OCI-LY1 (cell line): Measurements from ENCODE around the gene PCDHB7.
"Not testable (repeated sequence)": the region's sequence is repeated elsewhere in the genome, so short reads cannot be mapped to it uniquely, and the experiment has no call there.

Experiments
- H2AFZ ChIP-seq: fragments of 200-600 bp; sonication (generic), shearing (Covaris generic); 2 replicates; pipeline ENCODE4 v1.6.0; 2014; ENCODE audit warnings: antibody characterized with exemption, mild to moderate bottlenecking, low read length
- H3F3A ChIP-seq: fragments of 200-600 bp; sonication (generic), shearing (Covaris generic); 2 replicates; pipeline ENCODE4 v1.6.0; 2014; ENCODE audit warnings: mild to moderate bottlenecking, antibody characterized with exemption, low read length, moderate library complexity; ENCODE audit not compliant: insufficient read depth
- H3K27ac ChIP-seq: fragments of 200-600 bp; sonication (generic); 2 replicates; pipeline ENCODE4 v1.5.1; 2014; ENCODE audit warnings: low read length, mixed run types, mild to moderate bottlenecking, low read depth; ENCODE audit not compliant: poor library complexity, severe bottlenecking
- H3K27me3 ChIP-seq: fragments of 200-600 bp; sonication (generic); 2 replicates; pipeline ENCODE4 v1.6.0; 2014; ENCODE audit warnings: antibody characterized with exemption, mild to moderate bottlenecking, low read length, moderate library complexity; ENCODE audit not compliant: insufficient read depth
- H3K36me3 ChIP-seq: fragments of 200-600 bp; sonication (generic); 2 replicates; pipeline ENCODE4 v1.6.1; 2014; ENCODE audit warnings: mild to moderate bottlenecking, antibody characterized with exemption, low read length, moderate library complexity, mixed read lengths; ENCODE audit not compliant: insufficient read depth
- H3K4me1 ChIP-seq: fragments of 200-600 bp; sonication (generic); 2 replicates; pipeline ENCODE4 v1.5.1; 2014; ENCODE audit warnings: mild to moderate bottlenecking, low read length, moderate library complexity; ENCODE audit not compliant: insufficient read depth, severe bottlenecking
- H3K4me2 ChIP-seq: fragments of 200-600 bp; sonication (generic), shearing (Covaris generic); 2 replicates; pipeline ENCODE4 v1.6.1; 2014; ENCODE audit warnings: low read length
- H3K4me3 ChIP-seq: fragments of 200-600 bp; sonication (generic); 2 replicates; pipeline ENCODE4 v1.5.1; 2014; ENCODE audit warnings: low read length, low read depth, mild to moderate bottlenecking, mixed read lengths; ENCODE audit not compliant: poor library complexity, severe bottlenecking
- H3K79me2 ChIP-seq: fragments of 200-600 bp; shearing (Covaris generic); 2 replicates; pipeline ENCODE4 v1.6.1; 2016; ENCODE audit warnings: mixed run types, low read length, mixed read lengths; ENCODE audit not compliant: insufficient read depth
- H3K9ac ChIP-seq: fragments of 200-600 bp; sonication (generic), shearing (Covaris generic); 2 replicates; pipeline ENCODE4 v1.6.1; 2014; ENCODE audit warnings: mild to moderate bottlenecking, low read length, mixed read lengths
- H3K9me2 ChIP-seq: fragments of 200-600 bp; sonication (generic), shearing (Covaris generic); 2 replicates; pipeline ENCODE4 v1.6.1; 2014; ENCODE audit warnings: low read depth, mild to moderate bottlenecking, low read length, mixed read lengths
- H3K9me3 ChIP-seq: fragments of 200-600 bp; shearing (Covaris generic); 2 replicates; pipeline ENCODE4 v1.6.1; 2014; ENCODE audit warnings: low read length, mixed read lengths
- H4K20me1 ChIP-seq: fragments of 200-600 bp; sonication (generic), shearing (Covaris generic); 2 replicates; pipeline ENCODE4 v1.6.0; 2016; ENCODE audit warnings: mild to moderate bottlenecking, low read length; ENCODE audit not compliant: insufficient read depth
- CTCF ChIP-seq: fragments of 200-600 bp; sonication (generic), shearing (Covaris generic); IDR thresholded peaks from 2 replicates; pipeline ENCODE4 v1.5.1; 2017; ENCODE audit warnings: mild to moderate bottlenecking, antibody characterized with exemption, low read length, moderate library complexity, mixed read lengths

The PCDHB7 gene

DNA sequence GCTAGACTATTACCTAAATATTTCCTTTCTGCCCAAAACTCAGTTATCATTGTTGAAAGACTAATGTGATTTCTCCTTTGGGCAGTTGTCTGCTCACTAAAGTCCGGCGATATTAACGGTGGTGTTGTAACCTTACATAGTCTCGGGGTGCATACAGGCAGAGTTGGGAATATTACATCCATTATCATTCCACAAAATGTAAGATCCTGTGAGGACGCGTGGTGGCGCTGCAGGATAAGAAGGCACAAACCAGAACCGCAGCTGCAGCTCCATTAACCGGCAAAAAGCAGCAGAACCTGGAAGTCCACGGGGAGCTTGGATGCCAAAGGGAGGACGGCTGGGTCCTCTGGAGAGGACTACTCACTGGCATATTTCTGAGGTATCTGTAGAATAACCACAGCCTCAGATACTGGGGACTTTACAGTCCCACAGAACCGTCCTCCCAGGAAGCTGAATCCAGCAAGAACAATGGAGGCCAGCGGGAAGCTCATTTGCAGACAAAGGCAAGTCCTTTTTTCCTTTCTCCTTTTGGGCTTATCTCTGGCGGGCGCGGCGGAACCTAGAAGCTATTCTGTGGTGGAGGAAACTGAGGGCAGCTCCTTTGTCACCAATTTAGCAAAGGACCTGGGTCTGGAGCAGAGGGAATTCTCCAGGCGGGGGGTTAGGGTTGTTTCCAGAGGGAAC, 41.4 kb downstream of the PCDHB7 start, which contains the start of gene PCDHB13:
Gene PCDHB13 (plus strand): TSS at position 264 of the 684 bp plus-strand sequence. CDS start 205 bp downstream, at position 469.
- not testable (repeated sequence) for H3K4me3 ChIP-seq, H3F3A ChIP-seq, H4K20me1 ChIP-seq, H3K9me2 ChIP-seq, H3K4me1 ChIP-seq, H3K9ac ChIP-seq, H3K27me3 ChIP-seq, H3K4me2 ChIP-seq, H3K36me3 ChIP-seq, H2AFZ ChIP-seq, H3K9me3 ChIP-seq, H3K27ac ChIP-seq, H3K79me2 ChIP-seq
- peak; percentile 26; the same call in 1 of the 2 replicates for TF ChIP-seq CTCF

DNA sequence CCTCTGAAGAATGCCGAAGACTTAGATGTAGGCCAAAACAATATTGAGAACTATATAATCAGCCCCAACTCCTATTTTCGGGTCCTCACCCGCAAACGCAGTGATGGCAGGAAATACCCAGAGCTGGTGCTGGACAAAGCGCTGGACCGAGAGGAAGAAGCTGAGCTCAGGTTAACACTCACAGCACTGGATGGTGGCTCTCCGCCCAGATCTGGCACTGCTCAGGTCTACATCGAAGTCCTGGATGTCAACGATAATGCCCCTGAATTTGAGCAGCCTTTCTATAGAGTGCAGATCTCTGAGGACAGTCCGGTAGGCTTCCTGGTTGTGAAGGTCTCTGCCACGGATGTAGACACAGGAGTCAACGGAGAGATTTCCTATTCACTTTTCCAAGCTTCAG, 42.1 kb downstream of the PCDHB7 start:
- H3K27me3 ChIP-seq, H3F3A ChIP-seq, H3K9me2 ChIP-seq, H3K79me2 ChIP-seq, H3K9ac ChIP-seq, H3K27ac ChIP-seq, H3K4me1 ChIP-seq, H2AFZ ChIP-seq, H3K4me3 ChIP-seq, H4K20me1 ChIP-seq, H3K4me2 ChIP-seq, H3K36me3 ChIP-seq, H3K9me3 ChIP-seq: not testable (repeated sequence)

DNA sequence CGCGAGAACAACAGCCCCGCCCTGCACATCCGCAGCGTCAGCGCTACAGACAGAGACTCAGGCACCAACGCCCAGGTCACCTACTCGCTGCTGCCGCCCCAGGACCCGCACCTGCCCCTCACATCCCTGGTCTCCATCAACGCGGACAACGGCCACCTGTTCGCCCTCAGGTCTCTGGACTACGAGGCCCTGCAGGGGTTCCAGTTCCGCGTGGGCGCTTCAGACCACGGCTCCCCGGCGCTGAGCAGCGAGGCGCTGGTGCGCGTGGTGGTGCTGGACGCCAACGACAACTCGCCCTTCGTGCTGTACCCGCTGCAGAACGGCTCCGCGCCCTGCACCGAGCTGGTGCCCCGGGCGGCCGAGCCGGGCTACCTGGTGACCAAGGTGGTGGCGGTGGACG, 43.1 kb downstream of the PCDHB7 start:
- H3K4me2 ChIP-seq, H3K9ac ChIP-seq, H3K79me2 ChIP-seq, H2AFZ ChIP-seq, H3F3A ChIP-seq, H3K9me2 ChIP-seq, H3K27me3 ChIP-seq, H3K4me1 ChIP-seq, H3K9me3 ChIP-seq, H3K27ac ChIP-seq, H4K20me1 ChIP-seq, H3K4me3 ChIP-seq, H3K36me3 ChIP-seq: not testable (repeated sequence)

DNA sequence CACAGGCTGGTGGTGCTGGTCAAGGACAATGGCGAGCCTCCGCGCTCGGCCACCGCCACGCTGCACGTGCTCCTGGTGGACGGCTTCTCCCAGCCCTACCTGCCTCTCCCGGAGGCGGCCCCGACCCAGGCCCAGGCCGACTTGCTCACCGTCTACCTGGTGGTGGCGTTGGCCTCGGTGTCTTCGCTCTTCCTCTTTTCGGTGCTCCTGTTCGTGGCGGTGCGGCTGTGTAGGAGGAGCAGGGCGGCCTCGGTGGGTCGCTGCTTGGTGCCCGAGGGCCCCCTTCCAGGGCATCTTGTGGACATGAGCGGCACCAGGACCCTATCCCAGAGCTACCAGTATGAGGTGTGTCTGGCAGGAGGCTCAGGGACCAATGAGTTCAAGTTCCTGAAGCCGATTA, 43.6 kb downstream of the PCDHB7 start:
- H3K9ac ChIP-seq, H3K4me1 ChIP-seq, H3K9me3 ChIP-seq, H4K20me1 ChIP-seq, H2AFZ ChIP-seq, H3K36me3 ChIP-seq, H3K79me2 ChIP-seq, H3K9me2 ChIP-seq, H3K27me3 ChIP-seq, H3F3A ChIP-seq, H3K4me2 ChIP-seq, H3K4me3 ChIP-seq, H3K27ac ChIP-seq: not testable (repeated sequence)
